Tibial artery (tissue), 4 donors: ENCODE data around the gene TMX1.

Experiments
- DNase-seq, 2 donors: peaks; one replicate each; pipeline ENCODE4 v3.0.0-alpha.2; 2019
- H3K27ac ChIP-seq, 2 donors: fragments of 200-600 bp; sonication (generic) in 1 of 2; 1 replicate in 1 of 2; 2 replicates in 1 of 2; pipeline ENCODE4 v1.5.1; 2018 to 2019; ENCODE audit warnings: mild to moderate bottlenecking in 1 of 2
- H3K27me3 ChIP-seq, 2 donors: fragments of 200-600 bp; sonication (generic) in 1 of 2; one replicate each; pipeline versions ENCODE4 v1.5.1 to v1.6.0; 2016 to 2019
- H3K36me3 ChIP-seq, 3 donors: fragments of 200-600 bp; sonication (generic) in 2 of 3; one replicate each; pipeline ENCODE4 v1.5.1; 2016 to 2019; ENCODE audit warnings: mild to moderate bottlenecking in 2 of 3
- H3K4me1 ChIP-seq, 4 donors: fragments of 200-600 bp; sonication (generic) in 2 of 4; 1 replicate in 3 of 4; 2 replicates in 1 of 4; pipeline ENCODE4 v1.5.1; 2016 to 2019
- H3K4me3 ChIP-seq, 2 donors: fragments of 200-600 bp; sonication (generic) in 1 of 2; 1 replicate in 1 of 2; 2 replicates in 1 of 2; pipeline ENCODE4 v1.5.1; 2018 to 2019; ENCODE audit warnings: mild to moderate bottlenecking in 2 of 2
- H3K9me3 ChIP-seq, 3 donors: fragments of 200-600 bp; sonication (generic) in 1 of 3; one replicate each; pipeline ENCODE4 v1.5.1; 2016 to 2019
- intact Hi-C: fragments of 100-400 bp; cut with DNase I; formaldehyde crosslinking; loops from one replicate; pipeline ENCODE4 v1.15.0; 2023; ENCODE audit warnings: low total_unique reads
- TF ChIP-seq, protein P1 (sequence below), 2 experiments: fragments of 200-600 bp in 1 of 2; fragments of 450-650 bp in 1 of 2; IDR thresholded peaks; one replicate each; pipeline ENCODE4 v1.5.1; 2017 to 2019; ENCODE audit warnings: antibody characterized with exemption in 2 of 2, mild to moderate bottlenecking in 1 of 2, moderate library complexity in 1 of 2

TMX1 gene

DNA sequence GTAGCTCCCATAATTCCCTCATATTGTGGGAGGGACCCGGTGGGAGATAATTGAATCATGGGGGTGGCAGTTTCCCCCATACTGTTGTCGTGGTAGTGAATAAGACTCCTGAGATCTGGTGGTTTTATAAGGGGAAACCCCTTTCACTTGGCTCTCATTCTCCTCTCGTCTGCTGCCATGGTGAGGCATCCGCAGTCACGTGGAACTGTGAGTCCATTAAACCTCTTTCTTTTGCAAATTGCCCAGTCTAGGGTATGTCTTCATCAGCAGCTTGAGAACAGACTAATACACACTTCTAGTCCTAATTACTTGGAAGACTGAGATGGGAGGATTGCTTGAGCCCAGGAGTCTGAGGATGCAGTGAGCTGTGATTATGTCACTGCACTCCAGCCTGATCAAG, 64.4 kb downstream of the TMX1 start:
- TF ChIP-seq, protein P1, sequence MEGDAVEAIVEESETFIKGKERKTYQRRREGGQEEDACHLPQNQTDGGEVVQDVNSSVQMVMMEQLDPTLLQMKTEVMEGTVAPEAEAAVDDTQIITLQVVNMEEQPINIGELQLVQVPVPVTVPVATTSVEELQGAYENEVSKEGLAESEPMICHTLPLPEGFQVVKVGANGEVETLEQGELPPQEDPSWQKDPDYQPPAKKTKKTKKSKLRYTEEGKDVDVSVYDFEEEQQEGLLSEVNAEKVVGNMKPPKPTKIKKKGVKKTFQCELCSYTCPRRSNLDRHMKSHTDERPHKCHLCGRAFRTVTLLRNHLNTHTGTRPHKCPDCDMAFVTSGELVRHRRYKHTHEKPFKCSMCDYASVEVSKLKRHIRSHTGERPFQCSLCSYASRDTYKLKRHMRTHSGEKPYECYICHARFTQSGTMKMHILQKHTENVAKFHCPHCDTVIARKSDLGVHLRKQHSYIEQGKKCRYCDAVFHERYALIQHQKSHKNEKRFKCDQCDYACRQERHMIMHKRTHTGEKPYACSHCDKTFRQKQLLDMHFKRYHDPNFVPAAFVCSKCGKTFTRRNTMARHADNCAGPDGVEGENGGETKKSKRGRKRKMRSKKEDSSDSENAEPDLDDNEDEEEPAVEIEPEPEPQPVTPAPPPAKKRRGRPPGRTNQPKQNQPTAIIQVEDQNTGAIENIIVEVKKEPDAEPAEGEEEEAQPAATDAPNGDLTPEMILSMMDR (IDR thresholded peaks at IDR 0.05), result no peak
- H3K9me3 ChIP-seq, result no peaks in the 10 kb centered on the region
- H3K4me3 ChIP-seq, result no peak overlapping the region
- H3K27ac ChIP-seq, result no peak overlapping the region
- intact Hi-C loops, result no loop called here
- no peak for DNase-seq
- peaks cover 0 to 3% (median 0%) of the 10 kb centered on the region in 4 donors for H3K4me1 ChIP-seq
- H3K27me3 ChIP-seq, result no peaks in the 10 kb centered on the region
- H3K36me3 ChIP-seq, result no peaks in the 10 kb centered on the region

DNA sequence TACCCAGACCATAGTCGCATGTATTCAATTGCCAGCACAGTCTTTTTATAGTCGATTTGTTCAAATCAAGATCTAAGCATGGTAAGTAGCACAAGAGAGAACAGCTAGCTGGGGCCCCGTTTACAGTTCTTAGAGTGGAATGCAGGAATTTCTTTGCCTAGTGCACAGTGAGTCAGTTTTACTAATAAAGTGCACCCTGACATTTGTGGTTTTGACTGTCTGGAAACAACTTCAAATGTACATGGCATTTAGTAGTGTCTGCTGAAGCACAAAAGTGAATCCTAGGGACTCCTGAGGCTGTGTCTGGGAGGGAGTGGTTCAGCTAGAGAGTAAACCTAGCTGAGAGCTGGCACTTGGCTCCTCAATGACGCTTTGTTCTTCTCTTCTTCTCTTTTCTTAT, 64.9 kb downstream of the TMX1 start:
- Histone ChIP-seq H3K4me1 (peaks cover 0 to 4% (median 0%) of the 10 kb centered on the region in 4 donors), H3K9me3 (no peaks in the 10 kb centered on the region), H3K27ac (no peak overlapping the region), H3K4me3 (no peak overlapping the region), H3K36me3 (no peaks in the 10 kb centered on the region), H3K27me3 (no peaks in the 10 kb centered on the region)
- intact Hi-C loops, result no loop called here
- TF ChIP-seq, protein P1 (IDR thresholded peaks at IDR 0.05), result no peak
- no peak for DNase-seq

DNA sequence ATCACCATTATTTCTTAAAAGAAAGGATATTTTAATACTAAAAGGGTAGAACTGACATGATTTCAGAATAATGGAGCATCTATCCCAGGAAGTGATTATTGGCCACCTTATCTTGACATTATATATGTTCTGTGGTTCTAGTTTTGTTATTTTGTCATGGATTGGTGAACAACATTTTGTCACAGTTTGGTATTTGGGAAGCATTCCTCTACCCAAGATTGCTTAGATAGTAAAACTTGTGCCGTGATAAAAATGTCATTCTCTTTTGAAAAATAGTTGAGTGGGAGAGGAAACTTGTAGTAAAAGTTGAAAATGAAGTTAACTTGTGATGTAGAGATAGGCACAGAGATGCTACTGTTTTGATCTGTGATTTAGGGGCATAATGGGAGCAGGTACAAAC, 65.7 kb downstream of the TMX1 start:
- TF ChIP-seq, protein P1 (IDR thresholded peaks at IDR 0.05), result no peak
- no peak overlapping the region for H3K27ac ChIP-seq
- no peak overlapping the region for H3K4me3 ChIP-seq
- H3K36me3 ChIP-seq, result no peaks in the 10 kb centered on the region
- H3K27me3 ChIP-seq, result no peaks in the 10 kb centered on the region
- H3K4me1 ChIP-seq, result peaks cover 0 to 11% (median 3%) of the 10 kb centered on the region in 4 donors
- no peaks in the 10 kb centered on the region for H3K9me3 ChIP-seq
- DNase-seq, result no peak
- intact Hi-C loops, result no loop called here
